Activated B cell treated with CpG ODN at 0.5 μM for 24 hours (primary cell): ENCODE data around the gene TXNDC11. TPM values are rescaled to one million over a fixed set of nuclear protein-coding genes. Genes with fewer than 3 reads are reported as not detected.

Source experiments
- ATAC-seq: fragments of 200-7000 bp; cut with Tn5 transposase; one replicate; pipeline ENCODE4 v1.10.0; 2021; ENCODE audit warnings: low read depth, mild to moderate bottlenecking, moderate library complexity
- CTCF ChIA-PET: fragments of 350-600 bp; sonication (Branson Sonifier 250); formaldehyde crosslinking; loops from one replicate; lab custom pipeline; 2021; ENCODE audit warnings: antibody characterized with exemption; lab: Charles Lee
- POLR2A ChIA-PET: fragments of 350-600 bp; sonication (Branson Sonifier 250); formaldehyde crosslinking; loops from one replicate; lab custom pipeline; 2021; ENCODE audit warnings: antibody characterized with exemption; lab: Charles Lee
- DNase-seq: peaks from one replicate; pipeline ENCODE4 v3.0.0; 2022
- H3K27ac Mint-ChIP-seq: one replicate; pipeline ENCODE4 v1.8.0; 2020; ENCODE audit warnings: mixed read lengths
- H3K27me3 Mint-ChIP-seq: one replicate; pipeline ENCODE4 v1.8.0; 2021; ENCODE audit warnings: mixed read lengths
- H3K36me3 Mint-ChIP-seq: one replicate; pipeline ENCODE4 v1.8.0; 2021; ENCODE audit warnings: low read depth, mixed read lengths
- H3K4me1 Mint-ChIP-seq: one replicate; pipeline ENCODE4 v1.8.0; 2021; ENCODE audit warnings: mixed read lengths
- H3K4me3 Mint-ChIP-seq: one replicate; pipeline ENCODE4 v1.8.0; 2020; ENCODE audit warnings: mild to moderate bottlenecking, mixed read lengths
- H3K9me3 Mint-ChIP-seq: one replicate; pipeline ENCODE4 v1.8.0; 2020; ENCODE audit warnings: mixed read lengths
- CTCF ChIP-seq: fragments of 200-600 bp; IDR thresholded peaks from one replicate; pipeline ENCODE4 v1.8.0; 2022; ENCODE audit warnings: antibody characterized with exemption, mild to moderate bottlenecking
- intact Hi-C: fragments of 100-400 bp; cut with micrococcal nuclease; formaldehyde crosslinking; loops from one replicate; pipeline ENCODE4 v1.15.1; 2024
- total RNA-seq: library from RNA; stranded (reverse); gene quantifications from 2 replicates; pipeline ENCODE4 v1.2.3, GENCODE V29; 2022

TXNDC11 gene
- total RNA-seq, 1 donor from 2014 or later, result 63.2 TPM

- Mint-ChIP-seq H3K27me3 (no peaks in the 10 kb centered on the region), H3K27ac (peak overlapping the region; percentile 89), H3K4me1 (peaks cover 80% of the 10 kb centered on the region), H3K4me3 (peak overlapping the region; percentile 90), H3K9me3 (no peaks in the 10 kb centered on the region), H3K36me3 (peaks cover 9% of the 10 kb centered on the region)
- no peak for TF ChIP-seq CTCF
- DNase-seq (peak; percentile 61), ATAC-seq (peak; percentile 23)
- intact Hi-C loops, result loop anchor here (1.0 to 10.0 kb wide), 7 partner anchors 9 to 795 kb away; partner anchors contain the start of genes CIITA, LITAF and RSL1D1
- ChIA-PET CTCF (interaction anchor here (0.9 to 1.4 kb wide), 4 partner anchors 20 to 128 kb away, joined by 3 to 8 read pairs (median 4); no protein-coding TSS in a partner anchor), POLR2A (interaction anchor here (0.7 to 3.7 kb wide), 20 partner anchors 10 to 728 kb away, joined by 3 to 32 read pairs (median 3); partner anchors contain the start of genes DEXI, LITAF, TXNDC11 and ZC3H7A)
These were observed 73.1 kb downstream of the TXNDC11 start for GRCh38 chr16:11669380-11670146.

GRCh38 chr16:11668623-11669379, 73.9 kb downstream of the TXNDC11 start:
- POLR2A ChIA-PET, result interaction anchor here (0.8 to 3.7 kb wide), 17 partner anchors 10 to 727 kb away, joined by 3 to 32 read pairs (median 4); partner anchors contain the start of genes DEXI, LITAF, TXNDC11 and ZC3H7A
- peak overlapping the region; percentile 90 for H3K4me3 Mint-ChIP-seq
- CTCF ChIA-PET, result interaction anchor here (0.9 to 1.4 kb wide), 4 partner anchors 20 to 129 kb away, joined by 3 to 8 read pairs (median 4); no protein-coding TSS in a partner anchor
- DNase-seq (peak; percentile 48), ATAC-seq (no peak)
- intact Hi-C loops, result loop anchor here (1.0 to 5.0 kb wide), 5 partner anchors 10 to 184 kb away; partner anchors contain the start of genes LITAF and RSL1D1
- no peak for TF ChIP-seq CTCF
- H3K9me3 Mint-ChIP-seq, result no peaks in the 10 kb centered on the region
- no peaks in the 10 kb centered on the region for H3K27me3 Mint-ChIP-seq
- peaks cover 79% of the 10 kb centered on the region for H3K4me1 Mint-ChIP-seq
- peak overlapping the region; percentile 89 for H3K27ac Mint-ChIP-seq
- peaks cover 4% of the 10 kb centered on the region for H3K36me3 Mint-ChIP-seq

- Mint-ChIP-seq H3K4me3 (peak within 1 kb of the TSS; percentile 90), H3K4me1 (peaks cover 72% of the 10 kb centered on the region), H3K36me3 (peaks cover 3% of the 10 kb centered on the region), H3K27me3 (no peaks in the 10 kb centered on the region), H3K27ac (peak within 1 kb of the TSS; percentile 89), H3K9me3 (no peaks in the 10 kb centered on the region)
- intact Hi-C loops, result loop anchor here (5.0 kb wide), 1 partner anchor 184 kb away; the partner anchor contains the start of gene RSL1D1
- TF ChIP-seq CTCF, result no peak
- POLR2A ChIA-PET, result interaction anchor here (0.9 to 3.7 kb wide), 10 partner anchors 9 to 130 kb away, joined by 3 to 32 read pairs (median 5); partner anchors contain the start of genes LITAF and TXNDC11
- DNase-seq (peak; percentile 86), ATAC-seq (peak; percentile 79)
- CTCF ChIA-PET, result interaction anchor here (1.4 kb wide), 1 partner anchor 30 kb away, joined by 3 read pairs; no protein-coding TSS in a partner anchor
These were observed 74.6 kb downstream of the TXNDC11 start, which contains the start of gene SNN for GRCh38 chr16:11667824-11668622. SNN (plus strand) TSS chr16:11668455; CDS start chr16:11676060, 7,605 bp downstream.

GRCh38 chr16:11667221-11667823, 75.3 kb downstream of the TXNDC11 start:
- H3K27me3 Mint-ChIP-seq, result no peaks in the 10 kb centered on the region
- H3K4me1 Mint-ChIP-seq, result peaks cover 69% of the 10 kb centered on the region
- TF ChIP-seq CTCF, result no peak
- ATAC-seq (no peak), DNase-seq (no peak)
- H3K27ac Mint-ChIP-seq, result peak overlapping the region; percentile 18
- peak overlapping the region; percentile 66 for H3K4me3 Mint-ChIP-seq
- ChIA-PET CTCF (interaction anchor here (0.8 to 1.4 kb wide), 2 partner anchors 16 to 29 kb away, joined by 3 read pairs; no protein-coding TSS in a partner anchor), POLR2A (interaction anchor here (0.9 to 3.4 kb wide), 5 partner anchors 17 to 130 kb away, joined by 3 to 32 read pairs (median 5); partner anchors contain the start of genes LITAF and TXNDC11)
- intact Hi-C loops, result loop anchor here (5.0 kb wide), 1 partner anchor 185 kb away; the partner anchor contains the start of gene RSL1D1
- H3K9me3 Mint-ChIP-seq, result no peaks in the 10 kb centered on the region
- H3K36me3 Mint-ChIP-seq, result peaks cover 1% of the 10 kb centered on the region
